PC-9 (cell line): Measurements from ENCODE around the gene GOLPH3. TPM values are rescaled to one million over a fixed set of nuclear protein-coding genes. Genes with fewer than 3 reads are reported as not detected.
"Not testable (repeated sequence)": the region's sequence is repeated elsewhere in the genome, so short reads cannot be mapped to it uniquely, and the experiment has no call there.

Experiments
- BruUV-seq: library from RNA; stranded (reverse); fragments of 400-500 nt; replicated peaks from 2 replicates; lab custom pipeline; 2021; lab: Mats Ljungman, UMichigan
- CTCF ChIA-PET: fragments of 300-600 bp; sonication (Branson Sonifier 250); formaldehyde crosslinking; loops from one replicate; lab custom pipeline; 2022; ENCODE audit warnings: antibody characterized with exemption; lab: Charles Lee
- POLR2A ChIA-PET: fragments of 300-600 bp; sonication (Branson Sonifier 250); formaldehyde crosslinking; loops from one replicate; lab custom pipeline; 2022; ENCODE audit warnings: antibody characterized with exemption; ENCODE audit not compliant: unreplicated experiment; lab: Charles Lee
- DNase-seq, 2 experiments: peaks; one replicate each; pipeline versions ENCODE4 v3.0.0 to v3.0.0-alpha.2; 2015 to 2022; ENCODE audit warnings: mixed read lengths in 1 of 2
- H2AFZ ChIP-seq: fragments of 200-600 bp; sonication (generic); 2 replicates; pipeline ENCODE4 v1.8.1; 2017; ENCODE audit warnings: antibody characterized with exemption
- H3F3A ChIP-seq: fragments of 200-600 bp; sonication (generic); 2 replicates; pipeline ENCODE4 v1.8.1; 2017; ENCODE audit warnings: antibody characterized with exemption, mild to moderate bottlenecking, low read depth; ENCODE audit not compliant: insufficient read depth
- H3K27ac ChIP-seq: fragments of 200-600 bp; sonication (generic); 2 replicates; pipeline ENCODE4 v1.6.1; 2016; ENCODE audit warnings: mixed run types
- H3K27me3 ChIP-seq: fragments of 200-600 bp; sonication (generic); 2 replicates; pipeline ENCODE4 v1.6.1; 2016; ENCODE audit warnings: low read depth, mixed run types; ENCODE audit not compliant: insufficient read depth
- H3K36me3 ChIP-seq: fragments of 200-600 bp; sonication (generic); 2 replicates; pipeline ENCODE4 v1.6.1; 2016; ENCODE audit warnings: low read depth, mixed run types
- H3K4me1 ChIP-seq: fragments of 200-600 bp; sonication (generic); replicated peaks from 2 replicates; pipeline ENCODE4 v1.6.1; 2016; ENCODE audit warnings: mixed run types; ENCODE audit not compliant: insufficient read depth
- H3K4me2 ChIP-seq: fragments of 200-600 bp; sonication (generic); 2 replicates; pipeline ENCODE4 v1.6.1; 2017; ENCODE audit warnings: mixed run types
- H3K4me3 ChIP-seq: fragments of 200-600 bp; sonication (generic); 2 replicates; pipeline ENCODE4 v1.6.1; 2016; ENCODE audit warnings: mixed run types
- H3K79me2 ChIP-seq: fragments of 200-600 bp; sonication (generic); 2 replicates; pipeline ENCODE4 v1.6.1; 2017; ENCODE audit warnings: low read depth, mixed run types
- H3K9me2 ChIP-seq: fragments of 200-600 bp; sonication (generic); 2 replicates; pipeline ENCODE4 v1.8.1; 2017; ENCODE audit warnings: mild to moderate bottlenecking; ENCODE audit not compliant: insufficient read depth
- H3K9me3 ChIP-seq: fragments of 200-600 bp; sonication (generic); 2 replicates; pipeline ENCODE4 v1.8.1; 2016; ENCODE audit warnings: low read depth; ENCODE audit not compliant: insufficient read depth
- H4K20me1 ChIP-seq: fragments of 200-600 bp; sonication (generic); 2 replicates; pipeline ENCODE4 v1.8.1; 2017; ENCODE audit not compliant: insufficient read depth
- CTCF ChIP-seq: fragments of 200-600 bp; sonication (generic); conservative IDR thresholded peaks from 2 replicates; pipeline ENCODE4 v1.6.1; 2017; ENCODE audit warnings: mixed run types, antibody characterized with exemption, mild to moderate bottlenecking, moderate library complexity
- EZH2 ChIP-seq: fragments of 200-600 bp; sonication (generic); IDR thresholded peaks from 2 replicates; pipeline ENCODE4 v1.8.0; 2017; ENCODE audit warnings: antibody characterized with exemption, low read depth
- intact Hi-C: fragments of 100-400 bp; cut with micrococcal nuclease; formaldehyde crosslinking; loops from one replicate; pipeline ENCODE4 v1.10.0; 2022; ENCODE audit not compliant: unreplicated experiment
- total RNA-seq: library from RNA; stranded (reverse); gene quantifications from 2 replicates; pipeline ENCODE4 v1.2.3, GENCODE V29; 2021

GOLPH3 gene
- total RNA-seq, 1 experiment from 2014 or later: 179 TPM

- DNase-seq: peak in 1 of 2 experiments; percentile 35
Measured at GRCh38 chr5:32217886-32218396, 43.8 kb upstream of the GOLPH3 start.

DNA sequence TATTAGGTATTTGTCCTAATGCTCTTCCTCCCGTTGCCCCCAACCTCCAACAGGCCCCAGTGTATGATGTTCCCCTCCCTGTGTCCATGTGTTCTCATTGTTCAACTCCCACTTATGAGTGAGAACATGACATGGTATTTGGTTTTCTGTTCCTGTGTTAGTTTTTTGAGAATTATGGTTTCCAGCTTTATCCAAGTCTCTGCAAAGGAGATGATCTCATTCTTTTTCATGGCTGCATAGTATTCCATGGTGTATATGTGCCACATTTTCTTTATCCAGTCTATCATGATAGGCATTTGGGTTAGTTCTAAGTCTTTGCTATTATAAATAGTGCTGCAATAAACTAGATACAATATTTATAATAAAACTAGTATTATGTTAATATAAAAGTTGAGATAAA, 40.2 kb upstream of the GOLPH3 start:
- H3K4me1 ChIP-seq, H3K36me3 ChIP-seq, H3K27me3 ChIP-seq, H2AFZ ChIP-seq, DNase-seq, H3K27ac ChIP-seq, H3K4me3 ChIP-seq, CTCF ChIA-PET, BruUV-seq, H3K4me2 ChIP-seq, H3K9me3 ChIP-seq, intact Hi-C loops, H3K9me2 ChIP-seq, H4K20me1 ChIP-seq, H3K79me2 ChIP-seq: not testable (repeated sequence)
- H3F3A ChIP-seq: peaks cover 21% of the 10 kb centered on the region; the same call in 1 of the 2 replicates
- POLR2A ChIA-PET: interaction anchor here (0.6 kb wide), 1 partner anchor 388 kb away, joined by 6 read pairs; no protein-coding TSS in a partner anchor

More at GRCh38 chr5:32217886-32218396, 43.8 kb upstream of the GOLPH3 start:
- Histone ChIP-seq H3K4me3 (no peak overlapping the region), H3K4me1 (peaks cover 4% of the 10 kb centered on the region), H4K20me1 (no peaks in the 10 kb centered on the region), H3K36me3 (no peaks in the 10 kb centered on the region), H3K9me2 (no peaks in the 10 kb centered on the region), H3F3A (0 out of 2 replicates have a peak, but pooled peaks cover 14% of the 10 kb centered on the region), H3K27me3 (no peaks in the 10 kb centered on the region), H3K27ac (no peak overlapping the region), H3K79me2 (no peaks in the 10 kb centered on the region), H3K9me3 (no peaks in the 10 kb centered on the region), H2AFZ (no peak overlapping the region), H3K4me2 (no peak overlapping the region)
- no TSS peak for BruUV-seq
- TF ChIP-seq EZH2 (no peak), CTCF (no peak)
- ChIA-PET POLR2A (interaction anchor here (0.7 to 1.0 kb wide), 2 partner anchors 44 to 64 kb away, joined by 3 to 4 read pairs; partner anchors contain the start of gene GOLPH3), CTCF (interaction anchor here (0.7 kb wide), 1 partner anchor 14 kb away, joined by 4 read pairs; no protein-coding TSS in a partner anchor)
- intact Hi-C loops: no loop called here

DNA sequence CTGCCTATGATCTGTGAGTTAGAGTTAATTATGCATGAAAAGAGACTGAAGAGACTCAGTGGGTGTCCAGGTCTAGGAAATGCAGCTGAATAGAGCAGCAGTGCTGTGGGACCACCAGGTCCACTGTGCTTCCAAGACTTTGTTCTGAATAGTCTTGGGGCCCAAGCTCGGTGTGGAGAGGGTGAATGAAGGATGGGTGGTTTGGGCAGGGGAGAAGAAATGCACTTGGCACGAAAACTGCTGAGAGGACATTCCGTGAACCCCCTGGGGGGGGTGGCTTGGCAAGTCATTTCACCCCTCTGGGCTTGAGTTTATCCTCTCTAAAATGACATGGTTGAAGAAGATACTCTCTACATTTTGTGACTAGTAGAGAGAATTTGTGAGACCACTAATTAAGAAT, 36.0 kb upstream of the GOLPH3 start:
- no peaks in the 10 kb centered on the region for H3K79me2 ChIP-seq
- DNase-seq: no peak
- intact Hi-C loops: no loop called here
- ChIA-PET CTCF (interaction anchor here (1.0 kb wide), 1 partner anchor 22 kb away, joined by 12 read pairs; no protein-coding TSS in a partner anchor), POLR2A (interaction anchor here (0.6 to 0.7 kb wide), 2 partner anchors 33 to 61 kb away, joined by 3 to 15 read pairs; no protein-coding TSS in a partner anchor)
- no peaks in the 10 kb centered on the region for H3K9me3 ChIP-seq
- H3K36me3 ChIP-seq: no peaks in the 10 kb centered on the region
- no peak overlapping the region for H3K27ac ChIP-seq
- peaks cover 9% of the 10 kb centered on the region for H3K4me1 ChIP-seq
- H2AFZ ChIP-seq: no peak overlapping the region
- no peaks in the 10 kb centered on the region for H3K27me3 ChIP-seq
- no peak overlapping the region for H3K4me2 ChIP-seq
- no peak overlapping the region for H3K4me3 ChIP-seq
- BruUV-seq: no TSS peak
- no peaks in the 10 kb centered on the region for H4K20me1 ChIP-seq
- peaks cover 13% of the 10 kb centered on the region; the same call in 1 of the 2 replicates for H3F3A ChIP-seq
- TF ChIP-seq CTCF (no peak), EZH2 (no peak)
- no peaks in the 10 kb centered on the region for H3K9me2 ChIP-seq

DNA sequence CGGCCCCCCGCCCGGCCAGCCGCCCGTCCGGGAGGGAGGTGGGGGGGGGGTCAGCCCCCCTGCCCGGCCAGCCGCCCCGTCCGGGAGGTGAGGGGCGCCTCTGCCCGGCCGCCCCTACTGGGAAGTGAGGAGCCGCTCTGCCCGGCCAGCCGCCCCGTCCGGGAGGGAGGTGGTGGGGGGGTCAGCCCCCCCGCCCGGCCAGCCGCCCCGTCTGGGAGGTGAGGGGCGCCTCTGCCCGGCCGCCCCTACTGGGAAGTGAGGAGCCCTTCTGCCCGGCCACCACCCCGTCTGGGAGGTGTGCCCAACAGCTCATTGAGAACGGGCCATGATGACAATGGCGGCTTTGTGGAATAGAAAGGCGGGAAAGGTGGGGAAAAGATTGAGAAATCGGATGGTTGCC, 34.7 kb upstream of the GOLPH3 start:
- DNase-seq, H3K9me3 ChIP-seq, CTCF ChIA-PET, H3K9me2 ChIP-seq, H3K4me1 ChIP-seq, H4K20me1 ChIP-seq, intact Hi-C loops, BruUV-seq, H2AFZ ChIP-seq, H3K79me2 ChIP-seq, H3K27ac ChIP-seq, POLR2A ChIA-PET, H3K36me3 ChIP-seq, H3K27me3 ChIP-seq, H3K4me3 ChIP-seq, H3K4me2 ChIP-seq: not testable (repeated sequence)
- peaks cover 13% of the 10 kb centered on the region; the same call in 1 of the 2 replicates for H3F3A ChIP-seq
